GM12875 (cell line): ENCODE data around the gene KIF20B.

ENCODE experiments used
- H3K4me3 ChIP-seq: one replicate; pipeline ENCODE4 v1.5.1; 2011; ENCODE audit warnings: low read depth, low read length, control low read depth
- TF ChIP-seq, protein P1 (sequence below): IDR thresholded peaks from 2 replicates; pipeline ENCODE4 v1.5.1; 2011; ENCODE audit warnings: low read depth, mild to moderate bottlenecking, control low read depth, inconsistent platforms, low read length, moderate library complexity, borderline replicate concordance; ENCODE audit not compliant: insufficient read depth

The KIF20B gene

DNA sequence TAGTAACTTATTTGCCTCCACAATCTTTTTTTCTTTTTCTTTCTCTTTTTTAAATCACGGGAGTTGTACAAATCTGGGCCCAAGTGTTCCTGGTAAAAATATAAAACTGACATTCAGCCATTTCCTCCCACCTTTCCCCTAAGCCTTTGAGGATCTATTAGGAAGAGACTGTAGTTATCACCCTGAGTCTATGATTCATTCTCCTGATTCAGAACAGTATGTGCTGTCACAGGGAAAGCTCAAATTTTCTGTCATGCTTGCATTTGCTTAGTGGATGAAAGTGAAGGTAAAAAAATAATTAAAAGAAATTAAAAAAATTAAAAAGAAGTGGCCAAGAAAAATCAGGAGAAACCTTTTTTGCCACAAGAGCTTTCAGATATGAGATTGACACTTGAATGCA is 71.7 kb downstream of the KIF20B start:
- H3K4me3 ChIP-seq: no peak overlapping the region
- TF ChIP-seq, protein P1, sequence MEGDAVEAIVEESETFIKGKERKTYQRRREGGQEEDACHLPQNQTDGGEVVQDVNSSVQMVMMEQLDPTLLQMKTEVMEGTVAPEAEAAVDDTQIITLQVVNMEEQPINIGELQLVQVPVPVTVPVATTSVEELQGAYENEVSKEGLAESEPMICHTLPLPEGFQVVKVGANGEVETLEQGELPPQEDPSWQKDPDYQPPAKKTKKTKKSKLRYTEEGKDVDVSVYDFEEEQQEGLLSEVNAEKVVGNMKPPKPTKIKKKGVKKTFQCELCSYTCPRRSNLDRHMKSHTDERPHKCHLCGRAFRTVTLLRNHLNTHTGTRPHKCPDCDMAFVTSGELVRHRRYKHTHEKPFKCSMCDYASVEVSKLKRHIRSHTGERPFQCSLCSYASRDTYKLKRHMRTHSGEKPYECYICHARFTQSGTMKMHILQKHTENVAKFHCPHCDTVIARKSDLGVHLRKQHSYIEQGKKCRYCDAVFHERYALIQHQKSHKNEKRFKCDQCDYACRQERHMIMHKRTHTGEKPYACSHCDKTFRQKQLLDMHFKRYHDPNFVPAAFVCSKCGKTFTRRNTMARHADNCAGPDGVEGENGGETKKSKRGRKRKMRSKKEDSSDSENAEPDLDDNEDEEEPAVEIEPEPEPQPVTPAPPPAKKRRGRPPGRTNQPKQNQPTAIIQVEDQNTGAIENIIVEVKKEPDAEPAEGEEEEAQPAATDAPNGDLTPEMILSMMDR: no peak

GRCh38 chr10:89776665-89777064 is 75.3 kb downstream of the KIF20B start:
- H3K4me3 ChIP-seq: no peak overlapping the region
- TF ChIP-seq, protein P1: no peak

GRCh38 chr10:89782470-89782869 is 81.1 kb downstream of the KIF20B start:
- TF ChIP-seq, protein P1: no peak
- no peak overlapping the region for H3K4me3 ChIP-seq

DNA sequence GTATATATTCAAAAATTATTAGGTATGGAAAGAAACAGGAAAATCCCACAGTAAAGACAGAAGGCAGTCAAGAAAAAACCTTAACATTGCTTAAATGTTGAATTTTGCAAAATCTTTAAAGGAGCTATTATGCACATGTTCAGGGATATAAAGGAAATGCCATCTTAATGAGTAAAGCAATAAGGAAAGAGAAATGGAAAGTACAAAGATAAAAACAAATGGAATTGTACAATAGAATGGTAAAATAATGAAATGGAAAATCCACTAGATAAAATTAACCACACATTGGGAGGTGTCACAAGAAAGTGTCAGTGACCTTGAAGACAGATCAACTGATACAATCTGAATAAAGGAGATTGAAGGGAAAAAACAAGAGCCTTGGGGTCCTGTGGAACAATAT is 82.0 kb downstream of the KIF20B start:
- H3K4me3 ChIP-seq: no peak overlapping the region
- TF ChIP-seq, protein P1: no peak

GRCh38 chr10:89785095-89785494 is 83.7 kb downstream of the KIF20B start:
- TF ChIP-seq, protein P1: no peak

DNA sequence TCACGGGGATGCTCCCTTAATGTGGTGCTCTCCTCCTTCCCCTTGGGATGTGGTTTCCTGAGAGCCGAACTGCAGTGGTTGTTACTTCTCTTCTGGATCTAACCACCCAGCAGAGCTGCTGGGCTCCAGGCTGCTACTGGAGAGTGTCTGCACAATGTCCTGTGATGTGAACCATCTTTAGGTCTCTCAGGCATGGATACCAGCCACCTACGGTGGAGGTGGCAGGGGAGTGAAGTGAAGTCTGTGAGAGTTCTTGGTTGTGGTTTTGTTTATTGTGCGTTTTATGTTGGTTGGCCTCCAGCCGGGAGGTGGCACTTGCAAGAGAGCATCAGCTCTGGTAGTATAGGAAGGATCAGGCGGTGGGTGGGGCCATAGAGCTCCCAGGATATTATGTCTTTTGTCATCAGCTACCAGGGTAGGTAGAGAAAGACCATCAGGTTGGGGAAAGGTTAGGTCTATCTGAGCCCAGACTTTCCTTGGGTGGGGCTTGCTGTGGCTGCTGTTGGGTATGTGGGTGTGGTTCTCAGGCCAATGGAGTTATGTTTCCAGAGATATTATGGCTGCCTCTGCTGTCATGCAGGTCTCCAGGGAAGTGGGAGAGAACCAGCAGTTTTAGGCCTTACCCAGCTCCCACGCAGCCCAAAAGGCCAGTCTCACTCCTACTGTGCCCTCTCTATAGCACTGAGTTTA is 87.9 kb downstream of the KIF20B start:
- TF ChIP-seq, protein P1: no peak
- H3K4me3 ChIP-seq: no peak overlapping the region

More at GRCh38 chr10:89785095-89785494, 83.7 kb downstream of the KIF20B start:
- H3K4me3 ChIP-seq: no peak overlapping the region

- H3K4me3 ChIP-seq: no peak overlapping the region
- TF ChIP-seq, protein P1: no peak
These were observed 90.8 kb downstream of the KIF20B start for GRCh38 chr10:89792187-89792586.
